IgD-negative memory B cell (primary cell): ENCODE data around the gene CCDC154. TPM values are rescaled to one million over a fixed set of nuclear protein-coding genes. Genes with fewer than 3 reads are reported as not detected.

ENCODE experiments used
- H3K27ac Mint-ChIP-seq, 3 donors: one replicate each; pipeline ENCODE4 v1.8.0; 2020 to 2022; ENCODE audit warnings: mild to moderate bottlenecking in 3 of 3, mixed read lengths in 3 of 3, moderate library complexity in 1 of 3
- H3K27me3 Mint-ChIP-seq: one replicate; pipeline ENCODE4 v1.8.0; 2021; ENCODE audit warnings: mixed read lengths
- H3K36me3 Mint-ChIP-seq: one replicate; pipeline ENCODE4 v1.8.0; 2020; ENCODE audit warnings: mild to moderate bottlenecking, mixed read lengths
- H3K4me1 Mint-ChIP-seq, 3 donors: one replicate each; pipeline ENCODE4 v1.8.0; 2020 to 2022; ENCODE audit warnings: mixed read lengths in 3 of 3, mild to moderate bottlenecking in 1 of 3
- H3K4me3 Mint-ChIP-seq, 4 donors: one replicate each; pipeline ENCODE4 v1.8.0; 2020 to 2022; ENCODE audit warnings: mild to moderate bottlenecking in 4 of 4, mixed read lengths in 4 of 4, moderate library complexity in 3 of 4
- H3K9me3 Mint-ChIP-seq, 3 donors: one replicate each; pipeline ENCODE4 v1.8.0; 2020 to 2021; ENCODE audit warnings: mixed read lengths in 3 of 3, mild to moderate bottlenecking in 1 of 3
- polyA plus RNA-seq: library from polyadenylated mRNA; unstranded; fragments of 300-500 nt; fragmentation: Illumina TruSeq; gene quantifications from one replicate; pipeline ENCODE4 v1.2.3, GENCODE V29; 2021

Gene CCDC154
- polyA plus RNA-seq, 1 donor from 2014 or later = 1.5 TPM

DNA sequence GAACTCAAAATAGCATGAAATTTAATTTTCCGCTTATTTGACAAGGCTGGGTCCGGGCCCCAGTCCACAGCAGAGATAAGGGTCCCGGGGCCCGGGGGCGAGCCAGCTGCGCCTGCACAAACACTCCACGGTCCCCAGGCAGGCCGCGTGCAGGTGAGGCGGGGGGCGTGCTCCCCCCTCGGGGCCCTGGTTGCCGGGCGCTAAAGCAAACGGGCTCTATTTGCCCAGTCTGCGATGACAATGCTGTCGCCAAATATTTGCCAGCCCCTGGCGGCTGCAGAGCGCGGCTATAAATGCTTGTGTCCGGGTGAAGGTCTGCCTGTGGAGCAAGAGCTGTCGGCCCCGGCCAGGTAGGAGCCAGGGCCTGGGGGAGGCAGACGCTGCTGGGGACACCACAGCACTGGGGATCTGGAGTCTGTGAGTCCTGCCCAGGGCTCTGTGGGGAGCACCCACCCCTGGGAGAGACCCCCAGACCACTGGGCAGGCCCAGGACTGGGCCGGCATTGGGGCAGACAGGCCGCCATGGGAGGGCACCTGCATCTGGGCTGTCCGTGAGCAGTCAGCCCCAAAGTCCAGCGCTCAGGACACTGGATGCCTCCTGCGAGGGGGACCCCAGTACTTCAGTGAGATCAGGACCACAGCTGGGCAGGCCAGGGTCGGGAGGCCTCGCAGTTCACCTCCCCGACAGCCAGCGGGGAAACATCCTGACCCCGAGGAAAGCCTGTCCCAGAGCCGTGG lies 13.4 kb downstream of the CCDC154 start, which contains the start of gene PERCC1:
TSS of gene PERCC1 (plus strand) at position 320 of the 738 bp plus-strand sequence. CDS start 1,516 bp downstream, outside the sequence.
- Mint-ChIP-seq H3K27me3 (no peaks in the 10 kb centered on the region), H3K9me3 (no peaks in the 10 kb centered on the region), H3K4me3 (peak within 1 kb of the TSS in 2 of 4 donors; percentile 45 to 54), H3K4me1 (peaks cover 0 to 3% (median 2%) of the 10 kb centered on the region in 3 donors), H3K27ac (peak within 1 kb of the TSS in 1 of 3 donors; percentile 10), H3K36me3 (no peaks in the 10 kb centered on the region)

DNA sequence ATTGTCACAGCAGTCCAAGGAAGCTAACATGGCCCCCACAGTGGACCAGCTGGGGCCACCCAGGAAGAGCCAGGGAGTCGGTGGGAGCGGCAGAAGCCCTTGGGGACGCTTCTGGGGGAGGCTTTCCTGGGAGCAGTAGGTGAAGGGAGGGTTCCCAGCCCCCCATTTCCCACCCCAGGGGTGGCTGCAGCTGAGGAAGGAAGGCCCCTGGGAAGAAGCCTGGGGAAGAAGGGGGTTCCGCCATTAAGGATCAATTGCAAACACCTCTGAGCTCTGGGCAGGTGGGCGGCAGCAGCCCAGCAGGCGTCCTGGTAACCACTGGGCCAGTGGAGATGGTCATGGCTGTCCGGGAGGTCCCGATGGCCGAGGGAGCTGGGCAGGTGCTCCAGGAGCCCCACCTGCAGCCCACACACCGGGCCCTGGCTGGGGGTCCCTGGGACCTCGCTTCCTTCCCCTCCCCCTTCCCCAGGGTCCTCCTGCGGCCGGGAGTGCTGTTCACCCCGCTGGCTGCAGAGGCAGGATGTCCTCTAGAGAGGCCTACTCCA lies 14.1 kb downstream of the CCDC154 start:
- peaks cover 0 to 3% (median 2%) of the 10 kb centered on the region in 3 donors for H3K4me1 Mint-ChIP-seq
- no peak overlapping the region for H3K4me3 Mint-ChIP-seq
- H3K36me3 Mint-ChIP-seq = no peaks in the 10 kb centered on the region
- H3K27me3 Mint-ChIP-seq = no peaks in the 10 kb centered on the region
- no peak overlapping the region for H3K27ac Mint-ChIP-seq
- H3K9me3 Mint-ChIP-seq = no peaks in the 10 kb centered on the region

DNA sequence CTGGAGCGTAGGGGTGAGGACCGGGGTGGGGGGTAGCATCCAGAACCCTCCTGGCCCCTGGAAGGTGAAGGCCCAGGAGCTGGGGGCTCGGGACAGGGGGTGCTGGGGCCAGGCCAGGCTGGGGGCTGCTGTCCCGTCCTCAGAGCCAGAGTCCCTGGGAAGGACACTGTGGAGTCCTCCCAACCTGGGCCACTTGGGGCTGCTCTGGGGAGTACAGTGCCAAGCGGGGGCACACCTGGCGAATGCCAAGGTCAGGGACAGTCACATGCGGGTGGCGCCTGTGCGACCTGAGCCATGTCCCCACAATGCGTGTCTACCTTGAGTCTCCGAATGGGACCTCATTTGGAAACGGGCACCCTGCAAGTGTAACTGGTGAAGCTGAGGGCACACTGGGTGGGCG lies 14.7 kb downstream of the CCDC154 start:
- H3K4me3 Mint-ChIP-seq = no peak overlapping the region
- H3K27ac Mint-ChIP-seq = no peak overlapping the region

DNA sequence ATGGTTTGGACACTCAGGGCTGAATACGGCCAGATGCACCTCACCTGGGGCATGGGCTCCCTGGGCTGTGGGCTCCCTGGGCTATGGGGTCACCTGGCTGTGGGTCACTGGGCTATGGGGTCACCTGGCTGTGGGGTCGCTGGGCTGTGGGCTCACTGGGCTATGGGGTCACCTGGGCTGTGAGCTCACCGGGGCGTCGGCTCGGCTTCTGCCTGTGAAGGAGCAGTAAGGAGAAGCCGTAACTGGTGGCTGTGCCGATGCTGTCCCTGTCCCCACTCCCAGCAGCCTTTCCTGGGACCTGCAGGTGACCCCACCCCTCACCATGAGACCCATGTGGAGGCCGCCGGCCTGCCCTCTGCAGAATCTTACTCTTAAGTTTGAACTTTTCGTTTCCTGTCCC lies 15.3 kb downstream of the CCDC154 start:
- Mint-ChIP-seq H3K27me3 (no peaks in the 10 kb centered on the region), H3K4me1 (peaks cover 0 to 3% (median 2%) of the 10 kb centered on the region in 3 donors), H3K27ac (peak overlapping the region in 1 of 3 donors; percentile 53), H3K36me3 (no peaks in the 10 kb centered on the region), H3K4me3 (no peak overlapping the region), H3K9me3 (no peaks in the 10 kb centered on the region)

More for the DNA sequence above, 14.7 kb downstream of the CCDC154 start:
- H3K27me3 Mint-ChIP-seq = no peaks in the 10 kb centered on the region
- no peaks in the 10 kb centered on the region for H3K9me3 Mint-ChIP-seq
- no peaks in the 10 kb centered on the region for H3K36me3 Mint-ChIP-seq
- peaks cover 0 to 3% (median 2%) of the 10 kb centered on the region in 3 donors for H3K4me1 Mint-ChIP-seq

DNA sequence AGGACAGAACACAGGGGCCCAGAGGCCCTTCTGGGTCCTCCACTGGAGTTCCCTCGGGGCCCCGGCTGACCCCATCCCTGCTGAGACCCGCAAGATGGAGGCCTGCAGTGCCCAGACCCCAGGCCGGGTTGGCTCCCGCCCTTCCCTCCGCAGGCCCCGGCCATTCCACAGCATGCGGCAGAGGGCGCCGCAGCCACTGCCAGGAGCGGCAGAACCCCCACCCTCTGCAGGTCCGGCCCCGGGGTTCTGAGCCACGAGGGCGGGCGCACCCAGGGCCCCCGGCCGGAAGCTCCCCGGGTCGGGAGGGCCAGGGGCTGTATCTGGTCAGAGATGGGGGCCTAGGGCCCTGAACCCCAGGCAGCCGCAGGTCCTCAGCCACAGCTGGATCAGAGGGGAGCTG lies 15.8 kb downstream of the CCDC154 start:
- Mint-ChIP-seq H3K27ac (no peak overlapping the region), H3K27me3 (no peaks in the 10 kb centered on the region), H3K9me3 (no peaks in the 10 kb centered on the region), H3K4me3 (no peak overlapping the region), H3K4me1 (peaks cover 0 to 3% (median 2%) of the 10 kb centered on the region in 3 donors), H3K36me3 (no peaks in the 10 kb centered on the region)

DNA sequence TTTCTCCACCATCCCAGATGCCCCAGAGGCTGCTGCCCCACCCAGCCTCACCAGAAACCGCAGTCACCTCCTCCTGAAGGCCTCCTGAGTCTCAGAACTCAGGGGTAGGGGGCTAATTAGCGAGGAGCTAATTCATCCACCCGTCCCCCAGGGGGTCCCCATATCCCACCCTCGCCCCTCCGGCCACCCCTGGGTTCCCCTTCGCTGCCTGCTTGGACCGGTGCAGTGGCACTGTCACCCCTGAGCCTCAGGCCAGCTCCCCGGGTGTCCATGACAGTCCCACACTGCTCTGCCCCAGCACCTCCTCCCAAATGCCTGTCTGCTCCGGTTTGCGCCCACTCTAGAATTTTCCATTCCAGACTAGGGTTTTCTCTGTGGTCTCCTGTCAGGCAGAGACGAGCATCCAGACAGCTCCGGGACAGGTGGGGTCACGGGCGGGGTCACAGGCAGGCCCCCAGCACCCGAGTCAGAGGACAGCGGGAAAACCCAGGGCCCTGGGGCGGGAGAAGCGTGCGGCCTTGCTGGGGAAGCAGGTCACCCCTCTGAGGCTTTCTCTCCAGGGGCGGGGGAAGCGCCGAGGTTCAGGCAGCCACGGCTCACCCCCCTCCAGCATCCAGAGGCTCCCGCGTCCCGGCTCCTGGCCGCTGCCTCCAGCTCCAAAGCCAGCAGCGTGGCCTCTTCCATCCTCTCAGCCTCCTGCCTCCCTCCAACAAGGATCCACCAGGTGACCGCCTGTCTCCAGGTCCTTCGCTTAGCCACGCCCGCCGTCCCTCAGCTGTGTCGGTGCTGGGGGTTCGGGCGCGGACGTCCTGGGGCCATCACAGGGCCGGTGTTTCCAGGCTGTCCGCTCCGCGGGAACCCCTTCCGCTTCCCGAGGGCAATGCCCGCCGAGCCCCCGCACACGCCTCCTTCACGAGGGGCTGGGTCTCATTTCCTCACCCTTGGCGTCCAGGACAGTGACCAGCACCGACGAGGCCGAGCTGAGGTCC lies 16.6 kb downstream of the CCDC154 start:
- peaks cover 0 to 3% (median 2%) of the 10 kb centered on the region in 3 donors for H3K4me1 Mint-ChIP-seq
- H3K36me3 Mint-ChIP-seq = no peaks in the 10 kb centered on the region
- no peaks in the 10 kb centered on the region for H3K27me3 Mint-ChIP-seq
- H3K4me3 Mint-ChIP-seq = peak overlapping the region in 1 of 4 donors; percentile 17
- H3K27ac Mint-ChIP-seq = no peak overlapping the region
- no peaks in the 10 kb centered on the region for H3K9me3 Mint-ChIP-seq

DNA sequence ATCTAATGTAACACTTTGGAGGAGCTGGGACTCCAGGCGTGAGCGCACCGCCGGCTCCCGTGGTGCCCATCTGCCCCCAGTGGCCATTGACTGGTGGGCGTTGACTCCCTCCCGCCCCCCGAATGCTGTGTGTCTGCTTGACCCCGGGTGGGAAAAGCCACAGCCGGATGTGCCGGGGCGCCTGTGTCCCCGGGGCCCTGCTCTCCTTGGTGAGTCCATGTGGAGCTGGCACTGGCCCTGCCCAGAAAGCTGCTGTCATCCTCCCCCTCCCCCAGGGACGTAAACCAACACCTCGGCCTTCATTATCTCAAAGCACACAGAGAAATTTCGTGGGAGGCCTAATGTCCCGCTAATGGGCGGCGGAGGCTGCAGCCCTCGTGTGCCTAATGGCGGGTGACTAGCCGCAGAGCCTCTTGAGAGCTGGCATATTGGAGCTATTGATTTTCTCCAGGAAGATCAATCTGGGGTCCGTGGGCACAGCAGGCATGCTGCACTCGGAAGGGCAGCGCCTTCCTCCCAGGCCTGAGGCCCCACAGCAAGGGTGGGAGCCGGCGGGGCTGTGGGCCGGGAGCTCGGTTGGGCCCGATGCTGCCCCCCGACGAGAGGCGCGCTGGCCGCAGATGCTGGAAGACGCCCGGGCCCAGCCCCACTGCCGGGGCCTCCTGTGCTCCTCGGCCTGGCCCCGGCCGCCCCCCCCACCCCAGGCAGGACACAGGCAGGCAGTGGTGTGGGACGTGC lies 17.5 kb downstream of the CCDC154 start:
- Mint-ChIP-seq H3K27me3 (no peaks in the 10 kb centered on the region), H3K4me1 (peaks cover 0 to 6% (median 3%) of the 10 kb centered on the region in 3 donors), H3K4me3 (peak overlapping the region in 1 of 4 donors; percentile 23), H3K9me3 (peaks cover 0 to 1% (median 0%) of the 10 kb centered on the region in 3 donors), H3K36me3 (no peaks in the 10 kb centered on the region), H3K27ac (no peak overlapping the region)

DNA sequence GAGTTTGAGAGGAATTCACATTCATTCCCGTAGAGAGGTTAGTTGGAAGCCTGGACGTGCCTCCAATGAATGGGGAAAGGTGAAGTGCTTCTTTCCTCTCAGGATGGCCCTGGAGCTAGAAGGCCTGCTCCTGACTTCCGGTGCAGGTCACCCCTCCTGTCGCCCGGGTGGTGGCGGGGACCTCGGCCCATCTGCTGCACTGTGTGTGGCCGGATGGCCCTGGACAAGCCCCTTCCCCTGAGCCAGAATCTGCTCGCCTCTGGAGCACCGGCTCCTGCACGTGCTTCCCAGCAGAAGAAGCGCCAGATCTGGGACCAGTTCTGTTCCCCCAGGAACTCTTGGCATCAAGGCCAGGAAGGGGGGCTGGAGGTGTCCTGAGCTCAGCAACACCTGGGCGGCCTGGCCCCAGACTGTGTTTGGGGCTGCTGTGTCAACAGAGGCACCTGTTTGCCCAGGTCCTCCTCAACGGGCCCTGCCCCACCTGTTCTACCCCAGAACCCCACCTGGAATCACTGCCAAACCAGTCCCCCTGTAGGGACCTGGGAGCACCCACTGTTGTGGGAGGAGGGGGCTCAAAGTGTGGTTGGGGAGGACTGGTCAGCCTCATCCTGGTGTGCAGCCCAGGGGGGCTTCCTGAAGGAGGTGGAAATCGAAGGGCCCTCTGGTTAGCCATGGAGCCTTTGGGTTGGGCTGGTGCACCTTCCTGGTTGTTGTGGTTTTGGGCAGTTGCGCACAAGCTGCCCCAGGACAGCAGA lies 18.6 kb downstream of the CCDC154 start:
- H3K9me3 Mint-ChIP-seq = peaks cover 0 to 2% (median 0%) of the 10 kb centered on the region in 3 donors
- H3K27me3 Mint-ChIP-seq = no peaks in the 10 kb centered on the region

DNA sequence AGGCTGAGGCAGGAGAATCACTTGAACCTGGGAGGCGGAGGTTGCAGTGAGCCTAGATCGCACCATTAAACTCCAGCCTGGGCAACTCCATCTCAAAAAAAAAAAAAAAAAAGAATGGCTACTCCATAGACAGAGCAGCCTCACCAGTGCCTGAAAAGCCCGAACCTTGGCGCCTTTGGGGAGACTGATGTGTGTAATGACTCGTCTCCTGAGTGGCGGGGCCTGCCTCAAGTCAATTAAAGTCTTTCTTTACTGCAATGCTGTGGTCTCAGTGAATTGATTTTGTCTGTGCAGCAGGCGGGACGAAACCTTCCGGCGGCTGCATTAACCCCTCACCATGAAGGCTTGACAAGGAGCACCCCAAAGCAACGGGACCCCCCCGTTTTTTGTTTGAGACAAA lies 20.3 kb downstream of the CCDC154 start:
- H3K4me1 Mint-ChIP-seq = peaks cover 7 to 10% (median 9%) of the 10 kb centered on the region in 3 donors
- H3K4me3 Mint-ChIP-seq = peak overlapping the region in 1 of 4 donors; percentile 55
- H3K27me3 Mint-ChIP-seq = no peaks in the 10 kb centered on the region
- H3K9me3 Mint-ChIP-seq = peaks cover 0 to 2% (median 0%) of the 10 kb centered on the region in 3 donors
- peak overlapping the region in 2 of 3 donors; percentile 39 to 99 for H3K27ac Mint-ChIP-seq
- no peaks in the 10 kb centered on the region for H3K36me3 Mint-ChIP-seq

More for the DNA sequence above, 18.6 kb downstream of the CCDC154 start:
- peak overlapping the region in 1 of 4 donors; percentile 23 for H3K4me3 Mint-ChIP-seq
- H3K4me1 Mint-ChIP-seq = peaks cover 5 to 9% (median 5%) of the 10 kb centered on the region in 3 donors
- H3K36me3 Mint-ChIP-seq = no peaks in the 10 kb centered on the region
- H3K27ac Mint-ChIP-seq = no peak overlapping the region

DNA sequence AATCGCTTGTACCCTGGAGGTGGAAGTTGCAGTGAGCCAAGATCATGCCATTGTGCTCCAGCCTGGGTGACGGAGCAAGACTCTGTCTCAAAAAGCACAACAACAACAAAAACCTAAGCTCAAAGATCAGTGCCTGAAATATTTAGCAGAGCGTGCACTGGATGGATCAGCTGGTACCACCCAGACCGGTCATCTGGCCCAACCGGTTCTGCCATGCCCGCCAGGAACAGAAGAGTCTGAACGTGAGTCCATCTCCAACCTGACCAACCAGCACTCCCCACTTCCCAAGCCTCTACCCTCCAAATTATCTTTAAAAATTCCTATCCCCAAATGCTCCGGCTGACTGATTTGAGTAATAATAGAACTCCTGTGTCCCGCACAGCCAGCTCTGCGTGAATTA lies 22.3 kb downstream of the CCDC154 start:
- peaks cover 0 to 2% (median 0%) of the 10 kb centered on the region in 3 donors for H3K9me3 Mint-ChIP-seq
- H3K27me3 Mint-ChIP-seq = no peaks in the 10 kb centered on the region
- H3K4me1 Mint-ChIP-seq = peaks cover 7 to 11% (median 9%) of the 10 kb centered on the region in 3 donors
- peak overlapping the region; percentile 35 to 99 (median 98) for H3K27ac Mint-ChIP-seq
- H3K4me3 Mint-ChIP-seq = peak overlapping the region in 3 of 4 donors; percentile 53 to 96 (median 73)
- H3K36me3 Mint-ChIP-seq = no peaks in the 10 kb centered on the region

DNA sequence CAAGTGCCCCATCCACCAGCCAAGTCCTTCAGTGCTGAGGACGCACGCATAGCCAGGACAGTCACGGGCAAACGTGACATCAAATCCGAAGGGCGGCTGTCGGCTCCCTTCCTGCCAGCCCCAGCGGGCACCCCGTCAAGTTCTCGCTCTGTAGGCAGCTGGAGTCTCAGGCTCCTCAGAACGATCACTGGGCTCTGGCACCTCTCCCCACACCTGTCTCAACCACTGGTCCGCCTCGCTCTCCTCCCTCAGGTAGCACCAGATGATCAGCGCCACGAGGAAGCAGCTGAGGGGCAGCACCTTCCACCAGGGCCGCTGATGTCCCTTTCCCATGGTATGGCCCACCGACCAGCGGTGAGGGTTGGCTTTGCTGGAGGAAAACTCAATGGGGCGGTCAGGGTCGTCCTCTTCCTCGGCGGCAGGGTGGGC lies 24.2 kb downstream of the CCDC154 start:
- no peaks in the 10 kb centered on the region for H3K27me3 Mint-ChIP-seq
- peak overlapping the region; percentile 95 to 99 (median 98) for H3K27ac Mint-ChIP-seq
- H3K4me3 Mint-ChIP-seq = peak overlapping the region; percentile 88 to 96 (median 95)
- H3K4me1 Mint-ChIP-seq = peaks cover 12 to 13% (median 13%) of the 10 kb centered on the region in 3 donors
- H3K36me3 Mint-ChIP-seq = no peaks in the 10 kb centered on the region
- H3K9me3 Mint-ChIP-seq = peaks cover 0 to 2% (median 0%) of the 10 kb centered on the region in 3 donors

DNA sequence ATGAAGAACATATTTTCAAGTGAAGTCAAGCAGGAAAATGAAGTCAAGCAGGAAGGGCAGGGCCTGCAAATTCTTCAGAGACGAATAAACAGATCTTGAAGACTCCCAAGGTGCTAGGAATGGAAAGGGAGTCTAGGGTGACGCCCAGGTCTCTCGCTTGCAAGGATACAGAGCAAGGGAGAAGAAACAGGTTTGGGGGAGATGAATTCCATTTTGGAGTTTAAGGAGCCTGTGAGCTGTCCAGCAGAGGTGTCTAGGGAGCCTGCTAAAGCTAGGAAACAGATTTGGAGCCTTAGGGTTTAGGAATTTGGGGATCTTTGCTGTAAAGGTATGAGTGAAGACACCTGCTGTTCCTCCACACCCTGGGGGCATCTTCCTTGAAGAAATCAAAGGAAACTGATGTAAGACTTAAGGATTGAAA lies 27.8 kb downstream of the CCDC154 start:
- H3K4me3 Mint-ChIP-seq = peak overlapping the region; percentile 1 to 80 (median 60)
- H3K36me3 Mint-ChIP-seq = peaks cover 3% of the 10 kb centered on the region
- H3K27me3 Mint-ChIP-seq = no peaks in the 10 kb centered on the region
- peak overlapping the region in 1 of 3 donors; percentile 83 for H3K27ac Mint-ChIP-seq
- H3K9me3 Mint-ChIP-seq = no peaks in the 10 kb centered on the region
- H3K4me1 Mint-ChIP-seq = peaks cover 14 to 19% (median 15%) of the 10 kb centered on the region in 3 donors

DNA sequence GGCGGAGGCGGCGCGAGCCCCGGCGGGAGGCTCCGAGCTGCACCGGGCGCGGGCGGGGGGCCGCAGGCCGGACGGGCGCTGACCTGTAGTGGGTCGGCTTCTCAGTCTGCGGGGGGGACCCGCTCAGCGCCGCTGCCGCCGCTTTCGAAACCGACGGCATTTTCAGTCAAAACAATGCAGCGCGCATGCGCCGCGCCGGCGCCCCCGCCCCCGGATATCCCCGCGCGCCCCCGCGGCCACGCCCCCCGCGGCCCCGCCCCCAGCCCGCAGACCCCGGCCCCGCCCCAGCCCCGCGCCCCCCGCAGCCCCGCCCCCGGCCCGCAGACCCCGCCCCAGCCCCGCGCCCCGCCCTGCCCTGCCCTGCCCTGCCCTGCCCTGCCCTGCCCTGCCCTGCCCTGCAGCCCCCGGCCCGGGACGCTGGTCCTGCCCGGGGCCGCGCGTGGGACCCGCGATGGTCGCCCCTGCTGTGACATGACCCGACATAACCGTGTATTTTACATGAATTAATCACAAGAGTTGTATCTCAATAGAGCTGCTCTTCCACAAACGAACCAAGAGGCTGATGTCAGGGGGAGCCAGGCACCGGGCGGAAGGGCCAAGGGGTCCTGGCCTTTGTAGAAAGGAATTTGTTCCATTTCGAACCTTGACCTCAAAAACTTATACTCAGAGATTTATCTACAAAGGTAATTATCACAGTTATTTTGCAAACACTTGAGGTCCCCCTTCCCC lies 29.7 kb downstream of the CCDC154 start, which contains the start of gene UNKL:
TSS of gene UNKL (minus strand) at position 173 of the 729 bp plus-strand sequence. CDS start at position 160, 13 bp downstream.
- Mint-ChIP-seq H3K27me3 (no peaks in the 10 kb centered on the region), H3K4me3 (peak within 1 kb of the TSS; percentile 89 to 96 (median 94)), H3K27ac (peak within 1 kb of the TSS; percentile 77 to 97 (median 97)), H3K4me1 (peaks cover 9 to 10% (median 9%) of the 10 kb centered on the region in 3 donors), H3K9me3 (no peaks in the 10 kb centered on the region), H3K36me3 (peaks cover 3% of the 10 kb centered on the region)
